HEK293T (cell line): Measurements from ENCODE around the gene SPATA13.

ENCODE experiments used
- ARNT ChIP-seq: fragments of 450-650 bp; IDR thresholded peaks from 2 replicates; pipeline ENCODE4 v1.6.1; 2017; ENCODE audit warnings: mild to moderate bottlenecking
- BHLHE40 ChIP-seq: fragments of 450-650 bp; IDR thresholded peaks from 2 replicates; pipeline ENCODE4 v1.6.1; 2016; ENCODE audit warnings: mild to moderate bottlenecking, moderate library complexity, borderline replicate concordance
- FOXK2 ChIP-seq: fragments of 450-650 bp; IDR thresholded peaks from 2 replicates; pipeline ENCODE4 v1.6.1; 2016; ENCODE audit warnings: mild to moderate bottlenecking

DNA sequence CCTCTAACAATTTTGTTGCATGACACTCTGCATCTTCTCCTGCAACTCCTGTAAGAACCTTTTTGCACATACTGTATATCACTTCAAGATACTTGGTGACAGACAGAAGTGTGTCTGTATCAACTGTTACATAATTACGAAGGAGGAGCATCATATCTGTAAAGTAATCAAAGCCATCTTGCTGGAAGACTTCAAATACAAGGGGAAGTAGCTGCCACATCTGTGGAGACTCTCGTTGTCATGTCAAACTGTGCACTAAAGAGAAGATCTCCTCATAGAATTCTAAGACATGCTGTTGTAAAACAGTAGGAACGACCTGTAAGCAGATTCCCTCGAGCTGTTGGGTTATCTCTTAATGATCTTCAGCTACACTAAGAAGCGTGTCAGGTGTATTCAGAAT lies 38.0 kb upstream of the SPATA13 start:
- TF ChIP-seq FOXK2 (no peak), ARNT (no peak), BHLHE40 (no peak)
